ENCODE measurements around the gene RYR3.

Gene RYR3

DNA sequence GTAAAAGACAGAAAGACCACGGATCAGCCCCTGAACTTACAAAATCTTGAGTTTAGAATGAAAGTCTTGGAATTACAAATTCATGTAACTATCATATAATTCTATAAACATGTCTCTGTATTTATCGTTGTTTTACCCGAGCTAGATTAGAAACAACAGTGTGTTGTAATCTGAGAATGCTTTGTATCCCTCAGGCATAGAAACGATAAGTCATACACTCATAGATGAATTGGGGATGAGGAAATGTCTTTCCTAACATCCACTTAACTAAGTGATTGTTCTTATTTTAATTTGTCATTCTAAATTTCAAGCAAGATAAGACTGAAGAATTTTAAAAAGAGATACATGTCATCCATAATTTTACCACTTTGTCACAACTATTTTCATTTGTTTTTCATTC is 165.3 kb downstream of the RYR3 start:
- no peaks in the 10 kb centered on the region for H3K79me1 ChIP-seq (ENCODE audit: low read depth, low read length)
- H3K23ac ChIP-seq (ENCODE audit: low read depth, low read length, poor library complexity), result no peak overlapping the region
- no peak overlapping the region for H3K4me2 ChIP-seq (ENCODE audit: insufficient read depth, low read length, poor library complexity, severe bottlenecking)
- no peak overlapping the region for H3K18ac ChIP-seq (ENCODE audit: low read length)
- H3K9me3 ChIP-seq (replicated peaks in 1 of 2; ENCODE audit: control insufficient read depth in 2 of 2, insufficient read depth in 1 of 2, low read depth in 1 of 2, low read length in 2 of 2), result no peaks in the 10 kb centered on the region
- no peak overlapping the region for H2AFZ ChIP-seq (ENCODE audit: low read length)
- H2BK12ac ChIP-seq (ENCODE audit: low read length), result no peak overlapping the region
- no peak overlapping the region for H2AK5ac ChIP-seq (ENCODE audit: low read depth, low read length)
- no peak overlapping the region for H2BK15ac ChIP-seq (ENCODE audit: low read length)
- peaks cover 0 to 3% of the 10 kb centered on the region in 2 donors for H3K4me1 ChIP-seq (ENCODE audit: control insufficient read depth in 2 of 2, insufficient read depth in 1 of 2, low read depth in 1 of 2, low read length in 2 of 2)
- H3K4ac ChIP-seq (ENCODE audit: low read length), result no peak overlapping the region
- H3K9ac ChIP-seq (ENCODE audit: low read depth, low read length, poor library complexity), result no peak overlapping the region
- no peak overlapping the region for H3K14ac ChIP-seq (ENCODE audit: low read length)
- H3K4me3 ChIP-seq (ENCODE audit: low read length in 2 of 2), result no peak overlapping the region
- H2BK120ac ChIP-seq (ENCODE audit: low read depth, low read length), result no peak overlapping the region
- H3K36me3 ChIP-seq (replicated peaks in 1 of 2; ENCODE audit: control insufficient read depth in 2 of 2, insufficient read depth in 2 of 2, low read length in 2 of 2), result no peaks in the 10 kb centered on the region
- H3K27me3 ChIP-seq (ENCODE audit: control insufficient read depth in 3 of 3, insufficient read depth in 3 of 3, low read depth in 1 of 3, low read length in 3 of 3), result no peaks in the 10 kb centered on the region
- H4K8ac ChIP-seq (ENCODE audit: low read depth, low read length), result no peak overlapping the region
- no peak overlapping the region for H2BK5ac ChIP-seq (ENCODE audit: low read length)
- H4K91ac ChIP-seq (ENCODE audit: low read depth, low read length, poor library complexity), result no peak overlapping the region
- H3K27ac ChIP-seq (replicated peaks; ENCODE audit: low read length), result no peak overlapping the region
- WGBS, 2 donors (ENCODE audit: extremely low coverage in 2 of 2, insufficient read length in 2 of 2, insufficient replicate concordance in 1 of 2), result no CpG with 5 or more reads among the region's 4 CpGs
- DNase-seq (ENCODE audit: low spot score), result no peak

GRCh38 chr15:33476908-33477307 is 166.1 kb downstream of the RYR3 start:
- H3K27me3 ChIP-seq (ENCODE audit: control insufficient read depth in 3 of 3, insufficient read depth in 3 of 3, low read depth in 1 of 3, low read length in 3 of 3), result no peaks in the 10 kb centered on the region
- no peak overlapping the region for H3K4me3 ChIP-seq (ENCODE audit: low read length in 2 of 2)
- H3K9ac ChIP-seq (ENCODE audit: low read depth, low read length, poor library complexity), result no peak overlapping the region
- H3K79me1 ChIP-seq (ENCODE audit: low read depth, low read length), result no peaks in the 10 kb centered on the region
- no peak for DNase-seq (ENCODE audit: low spot score)
- no peak overlapping the region for H4K91ac ChIP-seq (ENCODE audit: low read depth, low read length, poor library complexity)
- H3K4me2 ChIP-seq (ENCODE audit: insufficient read depth, low read length, poor library complexity, severe bottlenecking), result no peak overlapping the region
- H2BK15ac ChIP-seq (ENCODE audit: low read length), result no peak overlapping the region
- H4K8ac ChIP-seq (ENCODE audit: low read depth, low read length), result no peak overlapping the region
- no peak overlapping the region for H2AFZ ChIP-seq (ENCODE audit: low read length)
- no peak overlapping the region for H2AK5ac ChIP-seq (ENCODE audit: low read depth, low read length)
- no peak overlapping the region for H3K4ac ChIP-seq (ENCODE audit: low read length)
- no peaks in the 10 kb centered on the region for H3K36me3 ChIP-seq (replicated peaks in 1 of 2; ENCODE audit: control insufficient read depth in 2 of 2, insufficient read depth in 2 of 2, low read length in 2 of 2)
- H3K14ac ChIP-seq (ENCODE audit: low read length), result no peak overlapping the region
- no peaks in the 10 kb centered on the region for H3K9me3 ChIP-seq (replicated peaks in 1 of 2; ENCODE audit: control insufficient read depth in 2 of 2, insufficient read depth in 1 of 2, low read depth in 1 of 2, low read length in 2 of 2)
- peaks cover 0 to 3% of the 10 kb centered on the region in 2 donors for H3K4me1 ChIP-seq (ENCODE audit: control insufficient read depth in 2 of 2, insufficient read depth in 1 of 2, low read depth in 1 of 2, low read length in 2 of 2)
- no peak overlapping the region for H3K23ac ChIP-seq (ENCODE audit: low read depth, low read length, poor library complexity)
- no CpG with 5 or more reads among the region's 2 CpGs for WGBS, 2 donors (ENCODE audit: extremely low coverage in 2 of 2, insufficient read length in 2 of 2, insufficient replicate concordance in 1 of 2)
- no peak overlapping the region for H3K18ac ChIP-seq (ENCODE audit: low read length)
- H2BK5ac ChIP-seq (ENCODE audit: low read length), result no peak overlapping the region
- no peak overlapping the region for H2BK120ac ChIP-seq (ENCODE audit: low read depth, low read length)
- no peak overlapping the region for H2BK12ac ChIP-seq (ENCODE audit: low read length)
- H3K27ac ChIP-seq (replicated peaks; ENCODE audit: low read length), result no peak overlapping the region

DNA sequence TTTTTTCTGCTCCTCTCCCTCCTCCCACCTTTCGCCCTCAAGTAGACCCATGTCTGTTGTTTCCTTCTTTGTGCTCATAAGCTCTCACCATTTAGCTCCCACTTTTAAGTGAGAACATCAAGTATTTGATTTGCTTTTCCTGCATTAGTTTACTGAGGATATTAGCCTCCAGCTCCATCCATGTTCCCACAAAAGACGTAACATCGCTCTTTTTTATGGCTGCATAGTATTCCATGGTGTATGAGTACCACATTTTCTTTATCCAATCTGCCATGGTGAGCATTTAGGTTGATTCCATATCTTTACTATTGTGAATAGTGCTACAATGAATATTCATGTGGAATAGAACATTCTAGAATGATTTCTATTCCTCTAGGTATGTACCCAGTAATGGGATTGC is 178.6 kb downstream of the RYR3 start:
- no peak overlapping the region for H2AFZ ChIP-seq (ENCODE audit: low read length)
- H2AK5ac ChIP-seq (ENCODE audit: low read depth, low read length), result no peak overlapping the region

DNA sequence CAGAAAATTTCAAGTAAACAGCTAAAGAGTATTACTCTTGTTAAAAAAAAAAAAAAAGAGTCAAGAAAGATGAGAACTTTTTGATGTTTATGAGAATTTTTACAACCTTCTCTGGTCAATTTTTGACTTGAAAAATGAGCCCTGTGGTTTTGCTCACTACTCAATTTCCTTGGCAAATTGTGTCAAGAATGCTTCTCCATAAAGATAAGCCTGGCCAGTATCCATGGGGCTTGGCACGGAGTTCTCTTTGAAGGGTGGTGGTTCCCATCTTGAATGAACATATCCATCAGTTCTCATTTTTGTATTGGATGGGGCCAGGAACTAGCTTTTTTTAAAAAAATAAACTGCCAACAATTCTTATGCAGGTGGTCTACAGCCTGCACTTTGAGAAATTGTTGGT is 179.9 kb downstream of the RYR3 start:
- Histone ChIP-seq H4K91ac (ENCODE audit: low read depth, low read length, poor library complexity) (no peak overlapping the region), H4K8ac (ENCODE audit: low read depth, low read length) (no peak overlapping the region), H3K9me3 (replicated peaks in 1 of 2; ENCODE audit: control insufficient read depth in 2 of 2, insufficient read depth in 1 of 2, low read depth in 1 of 2, low read length in 2 of 2) (no peaks in the 10 kb centered on the region), H3K23ac (ENCODE audit: low read depth, low read length, poor library complexity) (no peak overlapping the region), H3K27ac (replicated peaks; ENCODE audit: low read length) (no peak overlapping the region), H3K27me3 (ENCODE audit: control insufficient read depth in 3 of 3, insufficient read depth in 3 of 3, low read depth in 1 of 3, low read length in 3 of 3) (no peaks in the 10 kb centered on the region), H2BK120ac (ENCODE audit: low read depth, low read length) (no peak overlapping the region), H2BK12ac (ENCODE audit: low read length) (no peak overlapping the region), H3K36me3 (replicated peaks in 1 of 2; ENCODE audit: control insufficient read depth in 2 of 2, insufficient read depth in 2 of 2, low read length in 2 of 2) (no peaks in the 10 kb centered on the region), H3K4ac (ENCODE audit: low read length) (no peak overlapping the region), H3K9ac (ENCODE audit: low read depth, low read length, poor library complexity) (no peak overlapping the region), H2BK15ac (ENCODE audit: low read length) (no peak overlapping the region), H3K4me2 (ENCODE audit: insufficient read depth, low read length, poor library complexity, severe bottlenecking) (no peak overlapping the region), H3K14ac (ENCODE audit: low read length) (no peak overlapping the region), H2BK5ac (ENCODE audit: low read length) (no peak overlapping the region), H3K18ac (ENCODE audit: low read length) (no peak overlapping the region), H2AK5ac (ENCODE audit: low read depth, low read length) (no peak overlapping the region), H3K4me1 (ENCODE audit: control insufficient read depth in 2 of 2, insufficient read depth in 1 of 2, low read depth in 1 of 2, low read length in 2 of 2) (peaks cover 2% of the 10 kb centered on the region in 2 donors), H2AFZ (ENCODE audit: low read length) (no peak overlapping the region), H3K79me1 (ENCODE audit: low read depth, low read length) (no peaks in the 10 kb centered on the region), H3K4me3 (ENCODE audit: low read length in 2 of 2) (no peak overlapping the region)
- DNase-seq (ENCODE audit: low spot score), result no peak
- no CpG with 5 or more reads among the region's 1 CpG for WGBS, 2 donors (ENCODE audit: extremely low coverage in 2 of 2, insufficient read length in 2 of 2, insufficient replicate concordance in 1 of 2)

More for the DNA sequence above, 178.6 kb downstream of the RYR3 start:
- Histone ChIP-seq H3K36me3 (replicated peaks in 1 of 2; ENCODE audit: control insufficient read depth in 2 of 2, insufficient read depth in 2 of 2, low read length in 2 of 2) (no peaks in the 10 kb centered on the region), H3K9ac (ENCODE audit: low read depth, low read length, poor library complexity) (no peak overlapping the region), H2BK120ac (ENCODE audit: low read depth, low read length) (no peak overlapping the region), H3K4me1 (ENCODE audit: control insufficient read depth in 2 of 2, insufficient read depth in 1 of 2, low read depth in 1 of 2, low read length in 2 of 2) (peaks cover 2% of the 10 kb centered on the region in 2 donors), H3K79me1 (ENCODE audit: low read depth, low read length) (no peaks in the 10 kb centered on the region), H3K14ac (ENCODE audit: low read length) (no peak overlapping the region), H3K4me2 (ENCODE audit: insufficient read depth, low read length, poor library complexity, severe bottlenecking) (no peak overlapping the region), H2BK15ac (ENCODE audit: low read length) (no peak overlapping the region), H3K27me3 (ENCODE audit: control insufficient read depth in 3 of 3, insufficient read depth in 3 of 3, low read depth in 1 of 3, low read length in 3 of 3) (no peaks in the 10 kb centered on the region), H3K4me3 (ENCODE audit: low read length in 2 of 2) (no peak overlapping the region), H2BK12ac (ENCODE audit: low read length) (no peak overlapping the region), H4K91ac (ENCODE audit: low read depth, low read length, poor library complexity) (no peak overlapping the region), H3K18ac (ENCODE audit: low read length) (no peak overlapping the region), H2BK5ac (ENCODE audit: low read length) (no peak overlapping the region), H3K9me3 (replicated peaks in 1 of 2; ENCODE audit: control insufficient read depth in 2 of 2, insufficient read depth in 1 of 2, low read depth in 1 of 2, low read length in 2 of 2) (no peaks in the 10 kb centered on the region), H4K8ac (ENCODE audit: low read depth, low read length) (no peak overlapping the region), H3K4ac (ENCODE audit: low read length) (no peak overlapping the region), H3K27ac (replicated peaks; ENCODE audit: low read length) (no peak overlapping the region), H3K23ac (ENCODE audit: low read depth, low read length, poor library complexity) (no peak overlapping the region)
- no peak for DNase-seq (ENCODE audit: low spot score)
- no CpG with 5 or more reads among the region's 3 CpGs for WGBS, 2 donors (ENCODE audit: extremely low coverage in 2 of 2, insufficient read length in 2 of 2, insufficient replicate concordance in 1 of 2)

All from neuronal stem cell (in vitro differentiated cells).